HG03066 (cell line): ENCODE data around the gene OSTF1.
A peak's percentile ranks its signal among the peaks of the same experiment; 100 is the strongest.

Experiments
- ATAC-seq: cut with Tn5 transposase; IDR thresholded peaks from one replicate; pipeline ENCODE4 v1.9.1; 2021; ENCODE audit warnings: low read depth; ENCODE audit not compliant: unreplicated experiment

Gene OSTF1

GRCh38 chr9:75084081-75084672 is 4.1 kb upstream of the OSTF1 start:
- ATAC-seq: no peak

- ATAC-seq: no peak
These were observed 2.7 kb upstream of the OSTF1 start for GRCh38 chr9:75085640-75086039.

- ATAC-seq: no peak
These were observed 1.6 kb upstream of the OSTF1 start for GRCh38 chr9:75086541-75087288.

DNA sequence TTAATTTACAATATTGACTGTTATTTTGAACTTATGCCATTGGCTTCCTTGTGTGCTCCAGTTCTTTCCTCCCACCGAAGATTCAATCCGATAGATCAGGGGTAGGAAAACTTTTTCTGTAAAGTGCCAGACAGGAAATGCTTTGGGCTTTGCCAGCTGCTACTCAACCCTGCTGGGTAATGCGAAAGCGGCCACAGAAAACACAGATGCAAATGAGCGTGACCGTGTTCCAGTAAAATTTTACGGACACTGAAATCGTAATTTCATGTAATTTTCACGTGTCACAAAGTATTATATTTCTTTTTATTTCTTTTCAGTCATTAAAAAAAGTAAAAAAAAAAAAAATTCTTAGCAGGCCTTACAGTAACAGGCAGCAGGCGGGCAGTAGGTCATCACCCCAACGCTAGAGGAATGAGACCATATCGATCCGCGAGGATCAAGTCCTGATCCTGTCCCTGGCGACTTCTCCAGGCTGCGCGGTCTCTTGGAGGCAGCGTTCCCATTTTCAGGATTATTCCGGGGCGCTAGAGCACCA is 958 bp upstream of the OSTF1 start:
- peak; percentile 28 for ATAC-seq

- peak; percentile 39 for ATAC-seq
These were observed 495 bp downstream of the OSTF1 start for GRCh38 chr9:75088646-75089372.

DNA sequence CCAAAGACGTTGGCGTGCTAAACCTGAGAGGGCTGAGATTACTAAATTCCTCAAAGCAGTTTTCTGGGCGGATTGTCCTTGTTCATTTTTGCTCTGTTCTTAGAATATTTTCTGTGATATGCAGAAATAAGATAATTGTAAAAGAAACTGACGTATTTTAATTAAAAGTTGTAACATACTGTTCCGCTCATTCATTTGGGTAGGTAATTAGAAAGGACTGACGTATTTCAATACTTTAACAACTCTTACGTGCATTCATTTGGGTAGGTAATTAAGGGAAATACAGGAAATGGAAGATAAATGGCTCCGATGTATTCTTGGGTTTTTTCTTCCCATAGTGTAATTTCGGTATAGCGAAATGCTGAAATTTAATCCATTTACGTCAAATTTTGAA is 1.1 kb downstream of the OSTF1 start:
- ATAC-seq: no peak

- ATAC-seq: no peak
These were observed 2.3 kb downstream of the OSTF1 start for GRCh38 chr9:75090579-75090978.

GRCh38 chr9:75092766-75093165 is 4.5 kb downstream of the OSTF1 start:
- no peak for ATAC-seq

DNA sequence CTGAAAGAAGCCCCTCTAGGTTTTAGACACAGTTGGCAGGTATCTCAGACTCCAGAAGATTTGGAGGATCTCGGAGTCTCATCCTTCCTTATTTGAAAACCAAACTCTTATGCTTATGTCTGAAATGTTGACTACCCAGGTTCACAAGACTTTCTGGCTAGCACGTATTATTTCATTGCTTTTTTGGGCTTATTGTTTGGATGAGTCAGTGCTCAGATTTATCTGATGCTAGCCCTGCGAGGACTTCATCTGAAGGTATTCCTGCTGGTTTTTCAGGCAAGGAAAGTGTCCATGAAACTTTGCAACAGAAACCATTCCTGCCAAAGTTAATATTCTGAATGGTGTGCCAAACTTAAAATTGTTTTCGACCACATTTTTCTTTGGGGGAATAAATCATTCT is 8.5 kb downstream of the OSTF1 start:
- ATAC-seq: no peak

GRCh38 chr9:75101004-75101588 is 12.8 kb downstream of the OSTF1 start:
- ATAC-seq: no peak

- no peak for ATAC-seq
These were observed 14.0 kb downstream of the OSTF1 start for GRCh38 chr9:75102177-75102790.

GRCh38 chr9:75104607-75105006 is 16.3 kb downstream of the OSTF1 start:
- no peak for ATAC-seq

DNA sequence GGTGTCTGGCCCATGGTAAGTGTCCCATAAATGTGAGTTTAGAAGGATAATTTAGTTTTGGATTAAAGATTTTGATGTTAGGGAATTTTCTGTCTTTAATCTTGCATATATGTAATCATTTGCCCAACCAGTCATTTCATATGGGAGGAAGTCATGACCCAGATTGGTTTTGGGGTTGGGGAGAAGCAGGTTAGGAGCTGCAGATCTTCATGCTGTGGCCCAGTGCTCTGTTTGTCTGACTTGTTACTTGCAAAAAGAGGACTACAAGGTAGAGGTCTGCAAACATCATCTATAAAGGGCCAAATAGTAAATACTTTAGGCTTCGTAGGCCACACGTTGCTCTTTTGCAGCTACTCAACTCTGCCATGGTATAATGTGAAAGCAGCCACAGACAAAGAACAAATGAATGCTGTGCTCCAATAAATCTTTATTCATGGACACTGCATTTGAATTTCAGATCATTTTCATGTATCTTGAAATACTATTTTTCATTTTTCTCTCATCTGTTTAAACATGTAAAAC is 16.8 kb downstream of the OSTF1 start:
- no peak for ATAC-seq

- no peak for ATAC-seq
These were observed 17.5 kb downstream of the OSTF1 start for GRCh38 chr9:75105841-75106240.

GRCh38 chr9:75106857-75107256 is 18.5 kb downstream of the OSTF1 start:
- ATAC-seq: no peak

DNA sequence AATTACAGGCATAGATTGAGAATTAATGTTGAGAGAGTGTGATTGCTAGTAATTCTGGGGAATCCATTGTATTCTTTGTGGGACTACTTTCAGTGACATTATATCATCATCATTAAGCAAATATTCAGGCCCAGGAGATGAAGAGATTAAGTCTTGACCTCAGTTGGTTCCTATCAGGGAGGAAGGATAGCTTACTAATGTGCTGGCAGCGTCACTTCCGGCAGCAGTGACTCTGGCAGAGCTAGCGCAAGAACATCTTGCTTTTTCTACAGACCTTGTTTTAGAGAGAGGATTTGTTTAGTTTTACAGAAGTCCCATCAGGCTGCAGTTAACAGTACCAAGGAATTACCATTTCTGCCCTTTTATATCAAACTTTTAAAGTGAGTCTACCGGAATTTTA is 20.3 kb downstream of the OSTF1 start:
- ATAC-seq: no peak

DNA sequence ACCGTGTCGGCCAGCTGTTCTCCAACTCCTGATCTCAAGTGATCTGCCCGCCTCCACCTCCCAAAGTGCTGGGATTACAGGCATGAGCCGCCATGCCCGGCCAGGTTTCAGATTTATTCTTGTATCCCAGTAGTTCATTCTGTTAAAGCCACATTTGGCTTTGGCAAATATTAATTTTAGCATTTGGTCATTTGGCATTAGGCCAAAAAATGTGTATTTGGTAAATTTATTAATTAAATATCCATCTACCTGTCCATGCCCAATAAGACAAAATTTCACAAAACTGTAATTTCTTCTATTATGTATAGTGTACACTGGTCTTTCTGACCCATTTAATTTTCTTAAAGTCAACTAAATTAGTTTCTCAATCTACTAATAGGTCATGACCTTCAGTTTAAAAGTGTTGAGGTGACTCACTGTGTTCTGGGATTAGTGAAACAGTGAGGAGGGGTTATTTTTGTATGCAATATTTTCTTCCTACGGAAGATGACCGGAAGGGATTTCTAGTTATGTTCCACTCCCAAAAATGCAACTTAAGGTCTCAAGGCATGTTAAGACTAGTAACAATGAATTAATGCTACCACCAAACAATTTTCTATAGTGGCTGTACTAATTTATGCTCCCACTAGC is 21.0 kb downstream of the OSTF1 start:
- no peak for ATAC-seq

DNA sequence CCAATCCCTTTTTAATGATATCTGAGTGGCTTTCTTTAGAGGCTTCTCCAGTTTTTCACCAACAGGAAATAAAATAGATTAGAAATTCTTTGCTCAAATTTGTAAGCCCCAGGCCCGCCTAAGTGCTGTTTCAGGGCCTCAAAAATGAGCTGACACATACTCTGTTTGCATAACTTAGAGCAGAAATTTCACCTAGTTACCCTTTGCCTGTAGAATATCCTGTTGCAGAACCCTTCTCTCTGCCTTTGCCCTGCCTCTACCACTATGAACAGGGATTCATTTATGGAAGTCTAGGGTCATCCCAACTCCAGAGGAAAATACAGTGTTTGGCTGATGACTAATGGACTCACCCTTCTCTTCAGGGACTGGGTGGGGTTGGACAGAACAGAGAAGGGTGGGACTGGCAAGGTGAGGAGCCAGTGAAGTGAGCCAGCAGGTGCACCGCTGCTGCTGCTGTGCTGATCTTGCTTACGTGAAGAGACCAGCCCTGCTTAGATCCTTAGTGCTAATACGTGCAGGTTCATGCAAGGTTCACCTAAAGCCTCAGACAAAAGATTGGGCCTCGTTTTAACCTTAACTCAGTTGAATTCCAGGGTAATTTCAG is 22.8 kb downstream of the OSTF1 start:
- ATAC-seq: no peak

DNA sequence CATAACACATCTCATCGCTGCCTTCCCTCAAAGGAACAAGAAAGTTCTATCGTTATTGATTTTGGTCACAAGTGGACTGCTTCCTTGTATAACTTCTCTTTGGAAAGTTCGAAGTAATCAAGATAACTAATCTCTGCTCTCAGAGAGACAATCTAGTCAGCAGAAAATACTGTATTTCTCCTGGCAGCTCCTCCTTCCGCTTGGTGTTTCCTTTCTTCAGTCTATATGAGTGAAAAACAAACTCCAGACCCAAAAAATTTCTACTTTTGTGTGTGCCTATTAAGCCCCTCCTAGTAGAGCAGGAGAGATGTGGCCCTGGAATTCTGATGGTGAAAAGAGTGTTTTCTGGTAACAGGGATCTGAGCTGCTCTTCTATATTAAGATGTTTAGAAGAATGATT is 24.5 kb downstream of the OSTF1 start:
- no peak for ATAC-seq

DNA sequence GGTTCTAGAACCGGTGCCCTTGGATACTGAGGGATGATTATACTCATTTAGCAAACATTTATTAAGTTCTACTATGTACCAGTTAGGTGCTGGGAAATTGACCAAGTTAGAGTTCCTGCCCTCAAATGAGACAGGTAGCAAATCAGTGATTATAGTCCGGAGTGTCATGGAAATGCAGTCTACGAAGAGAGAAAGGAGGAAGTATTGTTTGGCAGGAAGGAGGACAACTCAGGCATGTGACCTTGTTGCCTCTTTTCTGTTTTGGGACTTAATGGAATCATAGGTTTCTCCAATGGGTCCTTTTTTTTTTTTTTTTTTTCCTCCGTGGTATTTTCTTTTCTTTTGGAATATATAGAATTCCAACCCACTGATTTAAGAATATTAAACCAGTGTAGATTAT is 28.0 kb downstream of the OSTF1 start:
- ATAC-seq: no peak
